ENCODE results near the gene KCNQ4.

Gene KCNQ4

GRCh38 chr1:40823345-40823744 is 39.8 kb downstream of the KCNQ4 start:
- DNase-seq = no peak

GRCh38 chr1:40823983-40824382 is 40.4 kb downstream of the KCNQ4 start:
- DNase-seq = no peak

- no peak for DNase-seq
These were observed 41.2 kb downstream of the KCNQ4 start for GRCh38 chr1:40824591-40825434.

GRCh38 chr1:40825435-40825788 is 41.8 kb downstream of the KCNQ4 start:
- DNase-seq = no peak

- DNase-seq = no peak
These were observed 42.4 kb downstream of the KCNQ4 start for GRCh38 chr1:40825996-40826395.

- DNase-seq = no peak
These were observed 46.2 kb downstream of the KCNQ4 start for GRCh38 chr1:40829631-40830245.

GRCh38 chr1:40830419-40830943 is 46.9 kb downstream of the KCNQ4 start:
- DNase-seq = no peak

GRCh38 chr1:40831001-40831732 is 47.6 kb downstream of the KCNQ4 start:
- DNase-seq = no peak

- DNase-seq = no peak
These were observed 50.4 kb downstream of the KCNQ4 start for GRCh38 chr1:40833979-40834378.

GRCh38 chr1:40834968-40835545 is 51.5 kb downstream of the KCNQ4 start:
- DNase-seq = no peak

- no peak for DNase-seq
These were observed 52.7 kb downstream of the KCNQ4 start for GRCh38 chr1:40836283-40836682.

GRCh38 chr1:40837601-40838000 is 54.0 kb downstream of the KCNQ4 start:
- DNase-seq = no peak

- no peak for DNase-seq
These were observed 54.7 kb downstream of the KCNQ4 start for GRCh38 chr1:40838045-40838979.

- no peak for DNase-seq
These were observed 55.7 kb downstream of the KCNQ4 start for GRCh38 chr1:40838980-40839942.

GRCh38 chr1:40839943-40840335 is 56.4 kb downstream of the KCNQ4 start:
- no peak for DNase-seq

GRCh38 chr1:40840526-40841323 is 57.1 kb downstream of the KCNQ4 start:
- DNase-seq = no peak

GRCh38 chr1:40841602-40842001 is 58.0 kb downstream of the KCNQ4 start:
- no peak for DNase-seq

- DNase-seq = no peak
These were observed 58.6 kb downstream of the KCNQ4 start for GRCh38 chr1:40842207-40842606.

GRCh38 chr1:40842691-40843090 is 59.1 kb downstream of the KCNQ4 start:
- no peak for DNase-seq

GRCh38 chr1:40844079-40844478 is 60.5 kb downstream of the KCNQ4 start:
- no peak for DNase-seq

Measured in right forelimb (tissue), 1 donor.